K562 (cell line): ENCODE data around the gene KLHDC7A. TPM values are rescaled to one million over a fixed set of nuclear protein-coding genes. Genes with fewer than 3 reads are reported as not detected.

ENCODE experiments used
- ATAC-seq: fragments of 200-7000 bp; cut with Tn5 transposase; 3 replicates; pipeline ENCODE4 v1.9.1; 2020; ENCODE audit warnings: moderate library complexity
- BruUV-seq: library from RNA; stranded (reverse); fragments of 400-500 nt; replicated peaks from 2 replicates; lab custom pipeline; 2021; lab: Mats Ljungman, UMichigan
- CTCF ChIA-PET: fragments of 300-600 bp; formaldehyde crosslinking; extraction: SDS; loops from one replicate; lab custom pipeline; 2021; ENCODE audit warnings: low intra/inter-chr PET ratio; lab: Yijun Ruan, JAX
- POLR2A ChIA-PET: fragments of 300-600, 350-650 bp; sonication (Branson Sonifier 250); formaldehyde crosslinking; extraction: SDS; loops from one replicate; lab custom pipeline; 2021; ENCODE audit warnings: antibody characterized with exemption, inconsistent platforms; lab: Yijun Ruan, JAX
- DNase-seq, 4 experiments: peaks; one replicate each; pipeline versions ENCODE4 v3.0.0 to v3.0.0-alpha.2; 2011 to 2018; ENCODE audit warnings: low spot score in 3 of 4, mixed read lengths in 3 of 4; ENCODE audit errors: extremely low read depth in 1 of 4
- FAIRE-seq: peaks from 2 replicates; lab custom pipeline; 2011; peaks lifted over from hg19 to GRCh38; lab: Jason Lieb, UNC
- H2AFZ ChIP-seq: 2 replicates; pipeline ENCODE4 v1.6.0; 2011; ENCODE audit warnings: low read depth, low read length, control low read depth, inconsistent platforms
- H3K27ac ChIP-seq: fragments of 200-600 bp; 3 replicates; pipeline ENCODE4 v1.8.0; 2011; ENCODE audit warnings: low read depth, mild to moderate bottlenecking, control low read depth, inconsistent platforms, low read length, moderate library complexity, mixed read lengths; ENCODE audit errors: extremely low read depth
- H3K27me3 ChIP-seq, 2 experiments: fragments of 300-600 bp in 1 of 2; 2 replicates in 1 of 2; 3 replicates in 1 of 2; pipeline versions ENCODE4 v1.6.0 to v1.8.0; 2011; ENCODE audit warnings: inconsistent platforms in 2 of 2, low read length in 2 of 2, mild to moderate bottlenecking in 1 of 2, mixed read lengths in 1 of 2, moderate library complexity in 1 of 2; ENCODE audit not compliant: control insufficient read depth in 2 of 2, insufficient read depth in 2 of 2
- H3K36me3 ChIP-seq: fragments of 300-600 bp; 3 replicates; pipeline ENCODE4 v1.8.0; 2011; ENCODE audit warnings: mild to moderate bottlenecking, low read length, inconsistent platforms; ENCODE audit not compliant: control insufficient read depth, insufficient read depth
- H3K4me1 ChIP-seq, 2 experiments: fragments of 200-600 bp in 1 of 2; replicated peaks in 1 of 2; 2 replicates in 1 of 2; 3 replicates in 1 of 2; pipeline versions ENCODE4 v1.5.1 to v1.8.0; 2011; ENCODE audit warnings: inconsistent platforms in 2 of 2, low read length in 2 of 2, mild to moderate bottlenecking in 1 of 2, mixed read lengths in 1 of 2, moderate library complexity in 1 of 2; ENCODE audit not compliant: control insufficient read depth in 2 of 2, insufficient read depth in 2 of 2
- H3K4me2 ChIP-seq: 2 replicates; pipeline ENCODE4 v1.6.1; 2011; ENCODE audit warnings: low read length, control low read depth, inconsistent platforms, mixed read lengths; ENCODE audit not compliant: insufficient read depth
- H3K4me3 ChIP-seq: fragments of 200-600 bp; sonication (generic), shearing (Covaris generic); 2 replicates; pipeline ENCODE4 v1.5.1; 2016; ENCODE audit warnings: control low read depth, inconsistent platforms
- H3K79me2 ChIP-seq: fragments of 200-600 bp; 3 replicates; pipeline ENCODE4 v1.8.0; 2011; ENCODE audit warnings: low read length, inconsistent platforms; ENCODE audit not compliant: control insufficient read depth, insufficient read depth
- H3K9ac ChIP-seq, 2 experiments: 2 replicates each; pipeline versions ENCODE4 v1.6.0 to v1.6.1; 2011; ENCODE audit warnings: low read depth in 2 of 2, low read length in 2 of 2, control low read depth in 1 of 2, inconsistent platforms in 1 of 2, mild to moderate bottlenecking in 1 of 2, mixed read lengths in 1 of 2; ENCODE audit not compliant: insufficient read depth in 1 of 2
- H3K9me1 ChIP-seq: one replicate; pipeline ENCODE4 v1.6.0; 2011; ENCODE audit warnings: inconsistent platforms, mild to moderate bottlenecking, low read length, moderate library complexity; ENCODE audit not compliant: control insufficient read depth, insufficient read depth
- H3K9me3 ChIP-seq: replicated peaks from 2 replicates; pipeline ENCODE4 v1.5.1; 2011; ENCODE audit warnings: low read depth, low read length, inconsistent platforms; ENCODE audit not compliant: control insufficient read depth, insufficient read depth
- H4K20me1 ChIP-seq: replicated peaks from 2 replicates; pipeline ENCODE4 v1.6.1; 2011; ENCODE audit warnings: low read length, inconsistent platforms, mixed read lengths; ENCODE audit not compliant: control insufficient read depth, insufficient read depth
- THRA ChIP-seq: fragments of 450-650 bp; IDR thresholded peaks from 2 replicates; pipeline ENCODE4 v1.6.1; 2017; ENCODE audit warnings: mild to moderate bottlenecking, moderate library complexity
- ZC3H4 ChIP-seq: sonication (generic); formaldehyde crosslinking; IDR thresholded peaks from 2 replicates; pipeline ENCODE4 v1.9.0; 2021; ENCODE audit warnings: missing genetic modification reagents, borderline replicate concordance
- ZNF354B ChIP-seq: fragments of 250-450 bp; sonication (Bioruptor Pico); IDR thresholded peaks from 2 replicates; pipeline ENCODE4 v1.4.0; 2020
- ZNF507 ChIP-seq: conservative IDR thresholded peaks from 2 replicates; pipeline ENCODE4 v1.6.1; 2017; ENCODE audit warnings: missing genetic modification characterization, missing compliant biosample characterization
- WGBS: fragments of 100-300 bp; shearing (Covaris generic); methylation state at CpG from one replicate; pipeline ENCODE4 v1.1.6; 2016; ENCODE audit warnings: low coverage, mixed read lengths; ENCODE audit not compliant: insufficient coverage; ENCODE audit errors: missing lambda C conversion rate; 5-methylcytosine and 5-hydroxymethylcytosine counted together
- in situ Hi-C: fragments of 300-500 bp; cut with MboI; formaldehyde crosslinking; loops from 4 replicates; pipeline ENCODE4 v1.15.0; 2018; ENCODE audit warnings: inconsistent platforms, mixed read lengths
- intact Hi-C: fragments of 100-400 bp; cut with micrococcal nuclease; formaldehyde crosslinking; loops from 2 replicates; pipeline ENCODE4 v1.14.2; 2022
- polyA plus RNA-seq, 8 experiments: library from polyadenylated mRNA; depleted of rRNA in 4 of 8; stranded (reverse) in 5 of 8; unstranded in 3 of 8; fragments of >200 nt; fragmentation: Nextera tagmentation in 2 of 8; fragmentation: Illumina TruSeq in 1 of 8; extraction: Ambion mirVana in 2 of 8; extraction: Trizol in 1 of 8; gene quantifications; 2 replicates each; pipeline versions ENCODE4 v1.2.1 to v1.2.3, GENCODE V29; 2011 to 2014; ENCODE audit warnings: inconsistent platforms in 1 of 8, missing spikeins in 1 of 8
- total RNA-seq, 7 experiments: library from RNA; depleted of rRNA in 6 of 7; stranded (reverse); fragments of >200 nt in 6 of 7; fragmentation: Illumina TruSeq in 2 of 7; extraction: Trizol in 2 of 7; gene quantifications; 2 replicates each; pipeline versions ENCODE4 v1.2.1 to v1.2.3, GENCODE V29; 2011 to 2021; ENCODE audit warnings: low replicate concordance in 1 of 7

KLHDC7A gene
- total and polyA plus RNA-seq, 9 of the 15 experiments (the other 6 are each of a cell fraction or from before 2014, with no cell fraction given): 0.01 to 0.02 (median 0.01) TPM; not detected in 6

GRCh38 chr1:18508084-18508483 lies 27.4 kb downstream of the KLHDC7A start:
- no peak for FAIRE-seq
- WGBS: 0% methylated on average over 1 of the region's 1 CpG

More at GRCh38 chr1:18508084-18508483, 27.4 kb downstream of the KLHDC7A start:
- in situ Hi-C loops: no loop called here
- no peak overlapping the region for H3K27ac ChIP-seq
- peaks cover 0 to 2% of the 10 kb centered on the region in 2 experiments; a peak in 1 of 5 replicates for H3K27me3 ChIP-seq
- H3K9ac ChIP-seq: no peak overlapping the region
- no peaks in the 10 kb centered on the region for H3K9me3 ChIP-seq
- no TSS peak for BruUV-seq
- H3K36me3 ChIP-seq: no peaks in the 10 kb centered on the region
- no peaks in the 10 kb centered on the region for H4K20me1 ChIP-seq
- H3K9me1 ChIP-seq: no peaks in the 10 kb centered on the region
- H3K79me2 ChIP-seq: no peaks in the 10 kb centered on the region
- no peak overlapping the region for H3K4me3 ChIP-seq
- intact Hi-C loops: no loop called here
- TF ChIP-seq ZNF507 (tag) (peak; percentile 99), ZNF354B (CRISPR knock-in tag) (peak; percentile 3; the same call in 1 of the 2 replicates), ZC3H4 (CRISPR knock-in tag) (no peak), THRA (no peak)
- TF ChIP-seq, all 486 proteins: peak for 2
- no peak overlapping the region for H3K4me2 ChIP-seq
- ATAC-seq (no peak), DNase-seq (no peak)
- H2AFZ ChIP-seq: no peak overlapping the region
- ChIA-PET CTCF (no interaction called here), POLR2A (no interaction called here)
- H3K4me1 ChIP-seq: no peaks in the 10 kb centered on the region
